Measurements from ENCODE around the gene PTPN11.
"Not testable (repeated sequence)": the region's sequence is repeated elsewhere in the genome, so short reads cannot be mapped to it uniquely, and the experiment has no call there.

PTPN11 gene

GRCh38 chr12:112418608-112419296 lies at the start of gene PTPN11:
Gene PTPN11, plus strand, starts transcription at chr12:112418947. Its CDS starts 165 bp downstream, at chr12:112419112.
- DNase-seq = peak; percentile 96

- DNase-seq = no peak
These were observed 48.5 kb upstream of the PTPN11 start for GRCh38 chr12:112370199-112370598.

- no peak for DNase-seq
These were observed 47.8 kb upstream of the PTPN11 start for GRCh38 chr12:112370868-112371510.

GRCh38 chr12:112374166-112374740 lies 44.5 kb upstream of the PTPN11 start:
- no peak for DNase-seq

GRCh38 chr12:112375105-112375504 lies 43.6 kb upstream of the PTPN11 start:
- no peak for DNase-seq

GRCh38 chr12:112380663-112381405 lies 37.9 kb upstream of the PTPN11 start:
- DNase-seq = no peak

- no peak for DNase-seq
These were observed 37.3 kb upstream of the PTPN11 start for GRCh38 chr12:112381406-112381882.

GRCh38 chr12:112381883-112382796 lies 36.6 kb upstream of the PTPN11 start, which contains the start of gene HECTD4:
Gene HECTD4, minus strand, starts transcription at chr12:112382431. Its CDS starts 303 bp downstream, at chr12:112382128.
- peak; percentile 92 for DNase-seq

- DNase-seq = no peak
These were observed 35.9 kb upstream of the PTPN11 start for GRCh38 chr12:112382866-112383265.

- DNase-seq = no peak
These were observed 32.0 kb upstream of the PTPN11 start for GRCh38 chr12:112386726-112387125.

- DNase-seq = no peak
These were observed 29.5 kb upstream of the PTPN11 start for GRCh38 chr12:112389228-112389627.

GRCh38 chr12:112389922-112390654 lies 28.7 kb upstream of the PTPN11 start:
- not testable (repeated sequence) for DNase-seq

GRCh38 chr12:112393328-112393727 lies 25.4 kb upstream of the PTPN11 start:
- no peak for DNase-seq

GRCh38 chr12:112401054-112401453 lies 17.7 kb upstream of the PTPN11 start:
- DNase-seq = no peak

GRCh38 chr12:112401903-112402498 lies 16.7 kb upstream of the PTPN11 start:
- no peak for DNase-seq

GRCh38 chr12:112406519-112407488 lies 11.9 kb upstream of the PTPN11 start:
- DNase-seq = no peak

GRCh38 chr12:112407683-112408082 lies 11.1 kb upstream of the PTPN11 start:
- DNase-seq = not testable (repeated sequence)

GRCh38 chr12:112408621-112409020 lies 10.1 kb upstream of the PTPN11 start:
- no peak for DNase-seq

- peak; percentile 80 for DNase-seq
These were observed 9.5 kb upstream of the PTPN11 start, which contains the start of gene RPL6 for GRCh38 chr12:112409064-112409905. Gene RPL6, minus strand, starts transcription at chr12:112409605. Its CDS starts 949 bp downstream, at chr12:112408656.
